ENCODE data around the gene UTP25. TPM values are rescaled to one million over a fixed set of nuclear protein-coding genes. Genes with fewer than 3 reads are reported as not detected.

UTP25 gene
- total and polyA plus RNA-seq, 4 donors, result 1.8 to 7.3 (median 4.6) TPM

DNA sequence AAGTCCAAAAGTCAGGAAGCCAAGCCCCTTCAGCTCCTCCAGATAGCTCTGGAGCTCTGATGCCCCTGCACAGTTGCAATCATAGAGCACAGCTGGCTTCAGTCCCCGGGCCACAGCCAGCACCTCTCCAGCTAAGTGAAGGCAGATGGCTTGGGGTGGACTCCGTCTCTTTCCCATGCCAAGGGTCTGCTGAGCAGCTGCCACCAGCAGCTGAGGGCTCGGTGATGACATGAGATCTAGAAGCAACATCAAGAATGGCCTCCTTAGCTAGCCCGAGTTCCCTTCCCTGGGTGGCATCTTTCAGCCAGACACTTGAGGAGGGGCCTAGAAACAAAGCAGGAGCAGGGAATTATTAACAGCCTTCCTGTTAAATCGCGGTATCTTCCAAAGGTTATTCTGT is 44.4 kb upstream of the UTP25 start:
- ATAC-seq (ENCODE audit: insufficient read depth, low FRiP score), result no peak
- H3K36me3 ChIP-seq (ENCODE audit: control insufficient read depth in 4 of 4, insufficient read depth in 4 of 4, low read length in 4 of 4), result peaks cover 0 to 3% (median 0%) of the 10 kb centered on the region in 4 donors
- H3K27me3 ChIP-seq (ENCODE audit: control insufficient read depth in 3 of 3, insufficient read depth in 3 of 3, low read length in 2 of 3), result no peaks in the 10 kb centered on the region
- TF ChIP-seq, protein P1, sequence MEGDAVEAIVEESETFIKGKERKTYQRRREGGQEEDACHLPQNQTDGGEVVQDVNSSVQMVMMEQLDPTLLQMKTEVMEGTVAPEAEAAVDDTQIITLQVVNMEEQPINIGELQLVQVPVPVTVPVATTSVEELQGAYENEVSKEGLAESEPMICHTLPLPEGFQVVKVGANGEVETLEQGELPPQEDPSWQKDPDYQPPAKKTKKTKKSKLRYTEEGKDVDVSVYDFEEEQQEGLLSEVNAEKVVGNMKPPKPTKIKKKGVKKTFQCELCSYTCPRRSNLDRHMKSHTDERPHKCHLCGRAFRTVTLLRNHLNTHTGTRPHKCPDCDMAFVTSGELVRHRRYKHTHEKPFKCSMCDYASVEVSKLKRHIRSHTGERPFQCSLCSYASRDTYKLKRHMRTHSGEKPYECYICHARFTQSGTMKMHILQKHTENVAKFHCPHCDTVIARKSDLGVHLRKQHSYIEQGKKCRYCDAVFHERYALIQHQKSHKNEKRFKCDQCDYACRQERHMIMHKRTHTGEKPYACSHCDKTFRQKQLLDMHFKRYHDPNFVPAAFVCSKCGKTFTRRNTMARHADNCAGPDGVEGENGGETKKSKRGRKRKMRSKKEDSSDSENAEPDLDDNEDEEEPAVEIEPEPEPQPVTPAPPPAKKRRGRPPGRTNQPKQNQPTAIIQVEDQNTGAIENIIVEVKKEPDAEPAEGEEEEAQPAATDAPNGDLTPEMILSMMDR (IDR thresholded peaks at IDR 0.05; ENCODE audit: control extremely low read depth, extremely low read depth), result no peak
- peaks cover 2 to 26% (median 13%) of the 10 kb centered on the region in 5 donors for H3K4me1 ChIP-seq (ENCODE audit: control insufficient read depth in 5 of 5, insufficient read depth in 5 of 5, low read length in 5 of 5)
- peaks cover 0 to 2% (median 0%) of the 10 kb centered on the region in 4 donors for H3K9me3 ChIP-seq (ENCODE audit: control insufficient read depth in 4 of 4, insufficient read depth in 3 of 4, low read length in 3 of 4)
- peak in 1 of 3 donors; percentile 16 for DNase-seq
- H3K9ac ChIP-seq (ENCODE audit: insufficient read depth in 1 of 2, low read length in 2 of 2), result peak overlapping the region in 1 of 2 donors; percentile 89
- WGBS, 2 donors, result 70 to 80% methylated on average over 6 of the region's 6 CpGs
- H3K27ac ChIP-seq (ENCODE audit: low read depth in 1 of 2, low read length in 1 of 2), result no peak overlapping the region
- no peak overlapping the region for H3K4me3 ChIP-seq

DNA sequence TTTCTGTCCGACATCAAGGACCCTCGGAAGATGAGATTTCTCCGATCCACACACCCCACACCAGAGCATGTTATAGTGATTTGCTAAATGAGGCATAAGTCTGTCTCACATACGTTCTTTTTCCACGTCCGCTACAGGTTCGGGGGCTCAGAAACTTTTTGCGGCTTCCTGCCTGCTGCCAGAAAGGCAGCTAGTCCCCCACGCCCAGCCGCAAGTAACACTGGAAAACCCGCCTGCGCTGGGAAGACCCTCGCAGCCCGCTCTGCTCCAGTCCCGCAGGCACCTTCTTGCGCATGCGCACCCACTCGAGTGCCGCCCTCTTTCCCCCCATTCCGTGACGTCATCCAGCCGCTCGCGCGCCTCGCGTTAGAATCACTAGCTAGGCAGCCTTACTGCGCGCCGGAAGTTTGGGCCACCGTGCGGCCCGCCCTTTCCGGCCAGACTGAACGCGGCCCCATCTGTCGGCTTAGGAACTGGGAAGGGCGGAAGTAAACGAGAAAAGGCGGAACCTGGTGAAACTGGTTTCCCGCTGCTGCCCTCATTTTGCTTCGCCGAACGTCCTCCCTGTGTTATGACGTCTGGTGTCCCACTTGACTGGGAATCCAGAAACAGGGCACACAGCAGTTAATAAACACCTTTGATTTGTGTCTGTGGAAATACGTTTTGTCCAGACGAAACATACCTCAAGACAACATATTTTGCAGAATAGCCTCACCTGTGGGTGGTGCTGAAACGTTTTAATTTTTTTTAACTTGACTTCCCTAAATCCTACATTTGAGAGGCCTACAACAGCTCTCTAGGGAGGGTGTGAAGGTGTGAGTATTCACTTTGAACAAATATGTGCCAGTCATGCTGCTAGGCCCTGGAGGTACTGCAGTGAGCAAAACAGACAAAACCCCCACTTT is 43.3 kb upstream of the UTP25 start, which contains the start of gene C1orf74:
C1orf74 (minus strand) TSS at position 295 of the 905 bp plus-strand sequence. CDS start 925 bp downstream, outside the sequence.
- Histone ChIP-seq H3K9me3 (ENCODE audit: control insufficient read depth in 4 of 4, insufficient read depth in 3 of 4, low read length in 3 of 4) (peaks cover 0 to 2% (median 0%) of the 10 kb centered on the region in 4 donors), H3K27ac (ENCODE audit: low read depth in 1 of 2, low read length in 1 of 2) (peak within 1 kb of the TSS; percentile 85 to 93), H3K4me3 (peak within 1 kb of the TSS; percentile 83), H3K9ac (ENCODE audit: insufficient read depth in 1 of 2, low read length in 2 of 2) (peak within 1 kb of the TSS; percentile 81 to 89), H3K27me3 (ENCODE audit: control insufficient read depth in 3 of 3, insufficient read depth in 3 of 3, low read length in 2 of 3) (no peaks in the 10 kb centered on the region), H3K4me1 (ENCODE audit: control insufficient read depth in 5 of 5, insufficient read depth in 5 of 5, low read length in 5 of 5) (peaks cover 2 to 26% (median 13%) of the 10 kb centered on the region in 5 donors), H3K36me3 (ENCODE audit: control insufficient read depth in 4 of 4, insufficient read depth in 4 of 4, low read length in 4 of 4) (peaks cover 0 to 3% (median 0%) of the 10 kb centered on the region in 4 donors)
- TF ChIP-seq, protein P1 (IDR thresholded peaks at IDR 0.05; ENCODE audit: control extremely low read depth, extremely low read depth), result no peak
- ATAC-seq (ENCODE audit: insufficient read depth, low FRiP score) (peak; percentile 99), DNase-seq (peak; percentile 99)
- WGBS, 2 donors, result 3% methylated on average over 48 of the region's 48 CpGs

DNA sequence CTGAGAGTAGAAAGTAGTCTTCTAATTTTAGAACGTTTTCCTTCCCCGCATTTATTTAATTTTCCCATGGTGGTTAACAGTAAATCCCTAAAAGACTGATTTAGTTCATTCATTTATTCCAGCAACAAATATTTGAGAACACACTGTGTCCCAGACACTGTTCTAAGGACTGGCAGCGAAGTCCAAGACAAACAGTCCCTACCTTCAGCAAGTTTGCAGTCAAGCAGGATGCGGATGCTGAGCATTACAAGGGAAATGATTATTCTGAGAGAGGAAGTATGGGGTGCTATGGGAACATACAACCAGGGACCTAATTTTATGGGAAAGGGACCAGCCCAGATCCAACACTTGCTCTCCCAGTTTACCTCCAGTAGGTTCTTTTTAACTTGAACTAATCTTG is 42.2 kb upstream of the UTP25 start:
- no peak overlapping the region for H3K9ac ChIP-seq (ENCODE audit: insufficient read depth in 1 of 2, low read length in 2 of 2)
- no peaks in the 10 kb centered on the region for H3K27me3 ChIP-seq (ENCODE audit: control insufficient read depth in 3 of 3, insufficient read depth in 3 of 3, low read length in 2 of 3)
- peaks cover 0 to 2% (median 0%) of the 10 kb centered on the region in 4 donors for H3K9me3 ChIP-seq (ENCODE audit: control insufficient read depth in 4 of 4, insufficient read depth in 3 of 4, low read length in 3 of 4)
- WGBS, 2 donors, result 96 to 99% methylated on average over 4 of the region's 4 CpGs
- H3K27ac ChIP-seq (ENCODE audit: low read depth in 1 of 2, low read length in 1 of 2), result no peak overlapping the region
- TF ChIP-seq, protein P1 (IDR thresholded peaks at IDR 0.05; ENCODE audit: control extremely low read depth, extremely low read depth), result no peak
- peaks cover 0 to 3% (median 0%) of the 10 kb centered on the region in 4 donors for H3K36me3 ChIP-seq (ENCODE audit: control insufficient read depth in 4 of 4, insufficient read depth in 4 of 4, low read length in 4 of 4)
- no peak for ATAC-seq (ENCODE audit: insufficient read depth, low FRiP score)
- DNase-seq, result no peak
- no peak overlapping the region for H3K4me3 ChIP-seq
- H3K4me1 ChIP-seq (ENCODE audit: control insufficient read depth in 5 of 5, insufficient read depth in 5 of 5, low read length in 5 of 5), result peaks cover 2 to 26% (median 13%) of the 10 kb centered on the region in 5 donors

All from lung (tissue), 12 donors.